H1 (cell line): ENCODE measurements around the gene RHOBTB3.

ENCODE experiments used
- ASH2L ChIP-seq: fragments of 200-600, 300-600 bp; sonication (generic); IDR thresholded peaks from one replicate; pipeline ENCODE4 v1.7.1; 2017; ENCODE audit warnings: low read length
- CEBPB ChIP-seq: IDR thresholded peaks from 2 replicates; pipeline ENCODE4 v1.6.1; 2012; ENCODE audit warnings: low read depth, low read length
- CREB1 ChIP-seq: IDR thresholded peaks from 2 replicates; pipeline ENCODE4 v1.6.1; 2012; ENCODE audit warnings: inconsistent platforms
- CTCF ChIP-seq, 3 experiments: IDR thresholded peaks; 1 replicate in 2 of 3; 2 replicates in 1 of 3; pipeline versions ENCODE4 v1.5.1 to v1.6.1; 2011; ENCODE audit warnings: low read length in 3 of 3, mild to moderate bottlenecking in 3 of 3, inconsistent platforms in 2 of 3, low read depth in 1 of 3, moderate library complexity in 1 of 3; ENCODE audit not compliant: insufficient read depth in 1 of 3; ENCODE audit errors: control extremely low read depth in 1 of 3
- EP300 ChIP-seq, 2 experiments: IDR thresholded peaks; 1 replicate in 1 of 2; 2 replicates in 1 of 2; pipeline ENCODE4 v1.6.1; 2011 to 2012; ENCODE audit warnings: low read depth in 2 of 2, low read length in 2 of 2, mild to moderate bottlenecking in 2 of 2, borderline replicate concordance in 1 of 2, inconsistent platforms in 1 of 2, moderate library complexity in 1 of 2
- EZH2 ChIP-seq: fragments of 200-600 bp; sonication (generic); IDR thresholded peaks from 2 replicates; pipeline ENCODE4 v1.7.1; 2012; ENCODE audit warnings: low read depth, mild to moderate bottlenecking, moderate library complexity, low read length, inconsistent platforms; ENCODE audit not compliant: severe bottlenecking
- POLR2A ChIP-seq, 2 experiments: IDR thresholded peaks; 1 replicate in 1 of 2; 2 replicates in 1 of 2; pipeline ENCODE4 v1.6.1; 2011; ENCODE audit warnings: low read depth in 2 of 2, low read length in 2 of 2, mild to moderate bottlenecking in 2 of 2; ENCODE audit errors: control extremely low read depth in 1 of 2
- POLR2AphosphoS5 ChIP-seq: IDR thresholded peaks from 2 replicates; pipeline ENCODE4 v1.6.1; 2011; ENCODE audit warnings: low read depth, low read length
- RBBP5 ChIP-seq: IDR thresholded peaks from 2 replicates; pipeline ENCODE4 v1.7.1; 2012; ENCODE audit warnings: low read depth, mild to moderate bottlenecking, inconsistent platforms, low read length, moderate library complexity, borderline replicate concordance
- TEAD4 ChIP-seq: IDR thresholded peaks from 2 replicates; pipeline ENCODE4 v1.6.1; 2012; ENCODE audit warnings: low read depth, low read length, inconsistent platforms, mixed read lengths
- YY1 ChIP-seq: IDR thresholded peaks from 2 replicates; pipeline ENCODE4 v1.6.1; 2011; ENCODE audit warnings: low read depth, mild to moderate bottlenecking, low read length
- TF ChIP-seq, protein P1 (sequence below): IDR thresholded peaks from 2 replicates; pipeline ENCODE4 v1.6.1; 2012; ENCODE audit warnings: inconsistent platforms

GRCh38 chr5:95791751-95792150 lies 60.6 kb downstream of the RHOBTB3 start:
- TF ChIP-seq TEAD4 (no peak), EZH2 (no peak), POLR2AphosphoS5 (no peak), CEBPB (no peak), CTCF (IDR thresholded peaks at IDR 0.05; ENCODE audit: control extremely low read depth in 1 of 3, insufficient read depth in 1 of 3, low read depth in 1 of 3, low read length in 3 of 3) (no peak), YY1 (no peak), POLR2A (IDR thresholded peaks at IDR 0.05; ENCODE audit: control extremely low read depth in 1 of 2, low read depth in 2 of 2, low read length in 2 of 2) (no peak), CREB1 (no peak), ASH2L (no peak), RBBP5 (no peak), EP300 (IDR thresholded peaks at IDR 0.05; ENCODE audit: borderline replicate concordance in 1 of 2, low read depth in 2 of 2, low read length in 2 of 2) (no peak)
- TF ChIP-seq, protein P1, sequence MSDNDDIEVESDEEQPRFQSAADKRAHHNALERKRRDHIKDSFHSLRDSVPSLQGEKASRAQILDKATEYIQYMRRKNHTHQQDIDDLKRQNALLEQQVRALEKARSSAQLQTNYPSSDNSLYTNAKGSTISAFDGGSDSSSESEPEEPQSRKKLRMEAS, result no peak
